ENCODE measurements around the gene MRFAP1L1. TPM values are rescaled to one million over a fixed set of nuclear protein-coding genes. Genes with fewer than 3 reads are reported as not detected.

Gene MRFAP1L1
- total and polyA plus RNA-seq, 2 donors from 2014 or later: 57.1 to 69.1 TPM

DNA sequence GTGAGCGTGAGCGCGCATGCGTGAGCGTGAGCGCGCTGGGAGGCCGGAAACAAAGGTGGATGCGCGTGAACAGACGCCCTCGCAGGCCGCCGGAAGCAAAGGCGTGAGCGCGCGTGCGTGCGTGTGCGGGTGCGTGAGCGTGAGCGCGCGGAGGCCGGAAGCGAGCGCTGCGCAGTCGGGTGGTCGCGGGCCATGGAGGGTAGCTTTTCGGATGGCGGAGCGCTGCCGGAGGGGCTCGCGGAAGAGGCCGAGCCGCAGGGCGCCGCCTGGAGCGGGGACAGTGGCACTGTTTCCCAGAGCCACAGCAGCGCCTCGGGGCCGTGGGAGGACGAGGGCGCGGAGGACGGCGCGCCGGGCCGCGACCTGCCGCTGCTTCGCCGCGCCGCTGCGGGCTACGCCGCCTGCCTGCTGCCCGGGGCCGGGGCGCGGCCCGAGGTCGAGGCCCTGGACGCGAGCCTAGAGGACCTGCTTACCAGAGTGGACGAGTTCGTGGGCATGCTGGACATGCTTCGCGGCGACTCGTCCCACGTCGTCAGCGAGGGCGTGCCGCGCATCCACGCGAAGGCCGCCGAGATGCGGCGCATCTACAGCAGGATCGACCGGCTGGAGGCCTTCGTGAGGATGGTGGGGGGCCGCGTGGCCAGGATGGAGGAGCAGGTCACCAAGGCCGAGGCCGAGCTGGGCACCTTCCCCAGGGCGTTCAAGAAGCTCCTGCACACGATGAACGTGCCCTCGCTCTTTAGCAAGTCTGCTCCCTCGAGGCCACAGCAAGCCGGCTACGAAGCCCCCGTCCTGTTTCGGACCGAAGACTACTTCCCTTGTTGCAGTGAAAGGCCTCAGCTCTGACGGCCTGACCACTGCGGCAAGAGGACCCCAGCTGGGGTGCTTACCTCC, 6.6 kb upstream of the MRFAP1L1 start, which contains the start of gene BLOC1S4:
Gene BLOC1S4 (plus strand): TSS at position 157 of the 894 bp plus-strand sequence. CDS start 36 bp downstream, at position 193.
- TF ChIP-seq, protein P1, sequence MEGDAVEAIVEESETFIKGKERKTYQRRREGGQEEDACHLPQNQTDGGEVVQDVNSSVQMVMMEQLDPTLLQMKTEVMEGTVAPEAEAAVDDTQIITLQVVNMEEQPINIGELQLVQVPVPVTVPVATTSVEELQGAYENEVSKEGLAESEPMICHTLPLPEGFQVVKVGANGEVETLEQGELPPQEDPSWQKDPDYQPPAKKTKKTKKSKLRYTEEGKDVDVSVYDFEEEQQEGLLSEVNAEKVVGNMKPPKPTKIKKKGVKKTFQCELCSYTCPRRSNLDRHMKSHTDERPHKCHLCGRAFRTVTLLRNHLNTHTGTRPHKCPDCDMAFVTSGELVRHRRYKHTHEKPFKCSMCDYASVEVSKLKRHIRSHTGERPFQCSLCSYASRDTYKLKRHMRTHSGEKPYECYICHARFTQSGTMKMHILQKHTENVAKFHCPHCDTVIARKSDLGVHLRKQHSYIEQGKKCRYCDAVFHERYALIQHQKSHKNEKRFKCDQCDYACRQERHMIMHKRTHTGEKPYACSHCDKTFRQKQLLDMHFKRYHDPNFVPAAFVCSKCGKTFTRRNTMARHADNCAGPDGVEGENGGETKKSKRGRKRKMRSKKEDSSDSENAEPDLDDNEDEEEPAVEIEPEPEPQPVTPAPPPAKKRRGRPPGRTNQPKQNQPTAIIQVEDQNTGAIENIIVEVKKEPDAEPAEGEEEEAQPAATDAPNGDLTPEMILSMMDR (IDR thresholded peaks at IDR 0.05; ENCODE audit: borderline replicate concordance, extremely low read depth, insufficient read depth): no peak
- H3K9me3 ChIP-seq (ENCODE audit: control insufficient read depth in 2 of 3, insufficient read depth in 1 of 3, low read length in 3 of 3): no peaks in the 10 kb centered on the region
- no peaks in the 10 kb centered on the region for H3K27me3 ChIP-seq (ENCODE audit: control insufficient read depth, insufficient read depth, low read length)
- FAIRE-seq: no peak
- H3K4me1 ChIP-seq (ENCODE audit: control insufficient read depth in 2 of 3, insufficient read depth in 2 of 3, low read depth in 1 of 3, low read length in 3 of 3): peaks cover 0 to 14% (median 10%) of the 10 kb centered on the region in 3 donors
- intact Hi-C loops (cut with DNase I): loop anchor here (10.0 kb wide), 1 partner anchor 359 kb away; no protein-coding TSS in a partner anchor
- peak within 1 kb of the TSS; percentile 65 to 88 (median 78) for H3K4me3 ChIP-seq (ENCODE audit: low read length in 3 of 3)
- peak; percentile 92 to 97 (median 94) for DNase-seq
- H3K36me3 ChIP-seq (ENCODE audit: control insufficient read depth in 2 of 3, insufficient read depth in 3 of 3, low read length in 3 of 3): no peaks in the 10 kb centered on the region
- peak within 1 kb of the TSS; percentile 81 to 94 for H3K27ac ChIP-seq (ENCODE audit: low read depth in 2 of 2, low read length in 2 of 2)
- H3K9ac ChIP-seq (ENCODE audit: low read length in 3 of 3): peak within 1 kb of the TSS; percentile 62 to 81 (median 65)

DNA sequence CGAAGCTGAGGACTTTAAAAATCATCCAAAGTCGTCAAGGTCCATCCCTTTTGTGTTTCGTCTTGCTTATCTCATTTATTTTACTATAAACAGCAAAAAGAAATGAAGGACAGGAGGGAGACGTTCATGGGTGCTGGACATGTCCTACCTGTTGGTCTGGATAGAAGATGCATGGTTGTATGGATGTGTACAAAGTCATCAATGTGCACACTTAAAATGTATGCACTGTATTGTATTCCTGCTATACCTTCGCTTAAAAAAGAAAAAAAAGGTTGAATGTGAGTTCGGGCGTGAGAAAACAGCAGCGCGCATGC, 6.0 kb upstream of the MRFAP1L1 start:
- Histone ChIP-seq H3K9me3 (ENCODE audit: control insufficient read depth in 2 of 3, insufficient read depth in 1 of 3, low read length in 3 of 3) (no peaks in the 10 kb centered on the region), H3K36me3 (ENCODE audit: control insufficient read depth in 2 of 3, insufficient read depth in 3 of 3, low read length in 3 of 3) (no peaks in the 10 kb centered on the region), H3K4me3 (ENCODE audit: low read length in 3 of 3) (peak overlapping the region; percentile 65 to 88 (median 78)), H3K9ac (ENCODE audit: low read length in 3 of 3) (peak overlapping the region; percentile 27 to 71 (median 64)), H3K27ac (ENCODE audit: low read depth in 2 of 2, low read length in 2 of 2) (peak overlapping the region; percentile 81 to 94), H3K27me3 (ENCODE audit: control insufficient read depth, insufficient read depth, low read length) (no peaks in the 10 kb centered on the region), H3K4me1 (ENCODE audit: control insufficient read depth in 2 of 3, insufficient read depth in 2 of 3, low read depth in 1 of 3, low read length in 3 of 3) (peaks cover 0 to 14% (median 10%) of the 10 kb centered on the region in 3 donors)
- TF ChIP-seq, protein P1 (IDR thresholded peaks at IDR 0.05; ENCODE audit: borderline replicate concordance, extremely low read depth, insufficient read depth): no peak
- intact Hi-C loops (cut with DNase I): loop anchor here (10.0 kb wide), 1 partner anchor 359 kb away; no protein-coding TSS in a partner anchor
- DNase-seq: no peak
- no peak for FAIRE-seq

DNA sequence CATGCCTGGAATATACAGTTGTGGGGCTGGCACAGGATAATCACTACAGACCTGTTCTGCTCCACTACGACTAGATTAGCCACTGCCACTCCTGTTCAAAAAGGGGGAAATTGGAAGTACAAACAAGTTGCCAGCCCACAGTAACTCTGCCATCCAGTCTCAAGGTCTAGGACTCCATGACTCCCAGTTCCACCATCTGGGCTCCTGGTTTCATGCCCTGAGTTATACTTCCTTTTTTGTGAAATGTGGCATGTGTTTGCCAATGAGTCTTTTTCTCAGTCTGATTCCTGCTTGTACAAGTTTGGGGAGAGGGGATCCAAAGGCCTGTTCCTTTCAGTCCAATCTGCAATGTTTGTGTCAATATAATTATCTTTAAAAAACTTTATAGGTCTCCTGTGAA, 5.3 kb upstream of the MRFAP1L1 start:
- TF ChIP-seq, protein P1 (IDR thresholded peaks at IDR 0.05; ENCODE audit: borderline replicate concordance, extremely low read depth, insufficient read depth): no peak
- Histone ChIP-seq H3K4me3 (ENCODE audit: low read length in 3 of 3) (no peak overlapping the region), H3K27me3 (ENCODE audit: control insufficient read depth, insufficient read depth, low read length) (no peaks in the 10 kb centered on the region), H3K9ac (ENCODE audit: low read length in 3 of 3) (no peak overlapping the region), H3K9me3 (ENCODE audit: control insufficient read depth in 2 of 3, insufficient read depth in 1 of 3, low read length in 3 of 3) (no peaks in the 10 kb centered on the region), H3K27ac (ENCODE audit: low read depth in 2 of 2, low read length in 2 of 2) (no peak overlapping the region), H3K4me1 (ENCODE audit: control insufficient read depth in 2 of 3, insufficient read depth in 2 of 3, low read depth in 1 of 3, low read length in 3 of 3) (peaks cover 0 to 10% (median 9%) of the 10 kb centered on the region in 3 donors), H3K36me3 (ENCODE audit: control insufficient read depth in 2 of 3, insufficient read depth in 3 of 3, low read length in 3 of 3) (no peaks in the 10 kb centered on the region)
- intact Hi-C loops (cut with DNase I): loop anchor here (10.0 kb wide), 1 partner anchor 360 kb away; no protein-coding TSS in a partner anchor
- DNase-seq: no peak
- FAIRE-seq: no peak

Data from kidney (tissue), 14 donors.